Endothelial cell of umbilical vein (primary cell): ENCODE results near the gene SELENOM. TPM values are rescaled to one million over a fixed set of nuclear protein-coding genes. Genes with fewer than 3 reads are reported as not detected.

ENCODE experiments used
- BruUV-seq: library from RNA; stranded (reverse); fragments of 400-500 nt; replicated peaks from 2 replicates; lab custom pipeline; 2021; lab: Mats Ljungman, UMichigan
- CTCF ChIA-PET: fragments of 300-600, 350-600 bp; sonication (Branson Sonifier 250); formaldehyde crosslinking; loops from one replicate; lab custom pipeline; 2021; ENCODE audit warnings: antibody characterized with exemption, inconsistent platforms; lab: Charles Lee
- POLR2A ChIA-PET: fragments of 300-600, 350-600 bp; sonication (Branson Sonifier 250); formaldehyde crosslinking; loops from one replicate; lab custom pipeline; 2021; ENCODE audit warnings: antibody characterized with exemption, inconsistent platforms; lab: Charles Lee
- DNase-seq: peaks from one replicate; pipeline ENCODE4 v3.0.0-alpha.2; 2011; ENCODE audit warnings: low read depth, low spot score
- FAIRE-seq: peaks from 2 replicates; lab custom pipeline; 2011; peaks lifted over from hg19 to GRCh38; lab: Jason Lieb, UNC
- H2AFZ ChIP-seq: 2 replicates; pipeline ENCODE4 v1.6.0; 2012; ENCODE audit warnings: low read depth, low read length, control low read depth, inconsistent platforms
- H3K27ac ChIP-seq: 2 replicates; pipeline ENCODE4 v1.5.1; 2011; ENCODE audit warnings: low read depth, mild to moderate bottlenecking, control low read depth, low read length, moderate library complexity; ENCODE audit not compliant: insufficient read depth
- H3K27me3 ChIP-seq, 2 experiments: 2 replicates each; pipeline versions ENCODE4 v1.6.0 to v1.6.1; 2011; ENCODE audit warnings: low read length in 2 of 2, mixed read lengths in 1 of 2; ENCODE audit not compliant: control insufficient read depth in 2 of 2, insufficient read depth in 2 of 2
- H3K36me3 ChIP-seq, 2 experiments: 2 replicates in 1 of 2; 3 replicates in 1 of 2; pipeline ENCODE4 v1.5.1; 2011; ENCODE audit warnings: low read length in 2 of 2, mild to moderate bottlenecking in 1 of 2, moderate library complexity in 1 of 2; ENCODE audit not compliant: control insufficient read depth in 2 of 2, insufficient read depth in 2 of 2; ENCODE audit errors: extremely low read depth in 1 of 2
- H3K4me1 ChIP-seq: 3 replicates; pipeline ENCODE4 v1.5.1; 2011; ENCODE audit warnings: mild to moderate bottlenecking, low read length; ENCODE audit not compliant: control insufficient read depth, insufficient read depth; ENCODE audit errors: extremely low read depth
- H3K4me2 ChIP-seq: 2 replicates; pipeline ENCODE4 v1.6.1; 2011; ENCODE audit warnings: low read length, control low read depth, mixed read lengths; ENCODE audit not compliant: insufficient read depth
- H3K4me3 ChIP-seq, 3 experiments: fragments of 200-600 bp in 1 of 3; sonication (generic), shearing (Covaris generic) in 1 of 3; replicated peaks in 1 of 3; 2 replicates each; pipeline ENCODE4 v1.5.1; 2011 to 2016; ENCODE audit warnings: control low read depth in 3 of 3, low read length in 3 of 3, mild to moderate bottlenecking in 2 of 3, inconsistent platforms in 1 of 3, low read depth in 1 of 3, moderate library complexity in 1 of 3; ENCODE audit not compliant: insufficient read depth in 1 of 3
- H3K79me2 ChIP-seq: 2 replicates; pipeline ENCODE4 v1.6.0; 2012; ENCODE audit warnings: low read length, inconsistent platforms; ENCODE audit not compliant: control insufficient read depth, insufficient read depth
- H3K9ac ChIP-seq: replicated peaks from 2 replicates; pipeline ENCODE3; 2011; ENCODE audit warnings: low read length, control low read depth; ENCODE audit not compliant: insufficient read depth; ENCODE audit errors: extremely low read depth
- H3K9me1 ChIP-seq: replicated peaks from 3 replicates; pipeline ENCODE4 v1.6.0; 2011; ENCODE audit warnings: mild to moderate bottlenecking, low read length; ENCODE audit not compliant: control insufficient read depth, insufficient read depth; ENCODE audit errors: extremely low read depth
- H3K9me3 ChIP-seq: replicated peaks from 2 replicates; pipeline ENCODE4 v1.5.1; 2012; ENCODE audit warnings: low read length, inconsistent platforms; ENCODE audit not compliant: control insufficient read depth, insufficient read depth
- H4K20me1 ChIP-seq: replicated peaks from 2 replicates; pipeline ENCODE3; 2011; ENCODE audit warnings: mild to moderate bottlenecking, low read length; ENCODE audit not compliant: control insufficient read depth, insufficient read depth; ENCODE audit errors: extremely low read depth
- CTCF ChIP-seq, 2 donors: IDR thresholded peaks; 1 replicate in 1 of 2; 2 replicates in 1 of 2; pipeline ENCODE4 v1.5.1; 2011; ENCODE audit warnings: low read length in 2 of 2, mild to moderate bottlenecking in 2 of 2, moderate library complexity in 2 of 2, control low read depth in 1 of 2, inconsistent platforms in 1 of 2, low read depth in 1 of 2; ENCODE audit not compliant: insufficient read depth in 1 of 2; ENCODE audit errors: extremely low read depth in 1 of 2
- EZH2 ChIP-seq: IDR thresholded peaks from 2 replicates; pipeline ENCODE4 v1.6.1; 2012; ENCODE audit warnings: borderline replicate concordance, low read depth, mild to moderate bottlenecking, moderate library complexity, low read length, inconsistent platforms; ENCODE audit not compliant: severe bottlenecking
- FOS ChIP-seq: IDR thresholded peaks from 2 replicates; pipeline ENCODE4 v1.6.1; 2011; ENCODE audit warnings: mild to moderate bottlenecking, low read length, moderate library complexity, borderline replicate concordance; ENCODE audit not compliant: insufficient read depth
- GATA2 ChIP-seq: IDR thresholded peaks from 2 replicates; pipeline ENCODE4 v1.7.0; 2011; ENCODE audit warnings: low read depth, mild to moderate bottlenecking, moderate library complexity, mixed read lengths, low read length; ENCODE audit not compliant: insufficient read length, insufficient read depth
- JUN ChIP-seq: IDR thresholded peaks from 2 replicates; pipeline ENCODE4 v1.6.1; 2011; ENCODE audit warnings: borderline replicate concordance, low read depth; ENCODE audit not compliant: insufficient read length, insufficient read depth
- MAX ChIP-seq: IDR thresholded peaks from 2 replicates; pipeline ENCODE4 v1.6.1; 2011; ENCODE audit not compliant: insufficient read depth, insufficient read length
- MYC ChIP-seq: IDR thresholded peaks from one replicate; pipeline ENCODE4 v1.6.1; 2011; ENCODE audit warnings: mild to moderate bottlenecking, low read depth, low read length
- POLR2A ChIP-seq: IDR thresholded peaks from 2 replicates; pipeline ENCODE4 v1.6.1; 2012; ENCODE audit warnings: low read depth, mild to moderate bottlenecking, control low read depth, low read length
- POLR2AphosphoS5 ChIP-seq: IDR thresholded peaks from 2 replicates; pipeline ENCODE4 v1.6.1; 2012; ENCODE audit warnings: low read depth, mild to moderate bottlenecking, control low read depth, low read length, moderate library complexity; ENCODE audit not compliant: insufficient read depth
- dilution Hi-C: fragments of 300-500 bp; cut with MboI; formaldehyde crosslinking; loops from one replicate; pipeline ENCODE4 v1.15.0; 2019; ENCODE audit warnings: low sequenced_read_pairs; ENCODE audit not compliant: extremely low pct_ligation_motif_present
- intact Hi-C: fragments of 100-400 bp; cut with micrococcal nuclease; formaldehyde crosslinking; loops from one replicate; pipeline ENCODE4 v1.10.0; 2022
- polyA plus RNA-seq, 4 experiments: library from polyadenylated mRNA; depleted of rRNA in 3 of 4; stranded (reverse) in 3 of 4; unstranded in 1 of 4; fragments of >200 nt; gene quantifications; 2 replicates each; pipeline versions ENCODE4 v1.2.1 to v1.2.3, GENCODE V29; 2011 to 2012; ENCODE audit warnings: missing spikeins in 1 of 4
- total RNA-seq: library from RNA; stranded (reverse); gene quantifications from 2 replicates; pipeline ENCODE4 v1.2.3, GENCODE V29; 2021

SELENOM gene
- total and polyA plus RNA-seq, 2 donors (not counting 3 experiments of a cell fraction or from before 2014, with no cell fraction given): 29.6 to 87.1 TPM

- ChIA-PET CTCF (interaction anchor here (0.6 to 2.5 kb wide), 7 partner anchors 12 to 143 kb away, joined by 3 to 11 read pairs (median 4); partner anchors contain the start of gene SELENOM), POLR2A (no interaction called here)
- Histone ChIP-seq H3K79me2 (peaks cover 41% of the 10 kb centered on the region), H3K4me3 (no peak overlapping the region), H4K20me1 (no peaks in the 10 kb centered on the region), H3K36me3 (peaks cover 26 to 74% of the 10 kb centered on the region in 2 experiments), H3K4me2 (no peak overlapping the region), H3K9me3 (no peaks in the 10 kb centered on the region), H2AFZ (no peak overlapping the region), H3K4me1 (peaks cover 4% of the 10 kb centered on the region), H3K9ac (no peak overlapping the region), H3K9me1 (no peaks in the 10 kb centered on the region), H3K27me3 (no peaks in the 10 kb centered on the region), H3K27ac (no peak overlapping the region)
- FAIRE-seq (no peak), DNase-seq (no peak)
- TF ChIP-seq FOS (no peak), CTCF (IDR thresholded peaks at IDR 0.05; ENCODE audit: extremely low read depth in 1 of 2, insufficient read depth in 1 of 2, low read depth in 1 of 2, low read length in 2 of 2) (no peak), POLR2A (no peak), JUN (no peak), MAX (no peak), POLR2AphosphoS5 (no peak), EZH2 (no peak), MYC (no peak), GATA2 (no peak)
- intact Hi-C loops: no loop called here
- no TSS peak for BruUV-seq
- dilution Hi-C loops: no loop called here
Measured at GRCh38 chr22:31090217-31091085, 16.9 kb downstream of the SELENOM start.
